ELR (cell line): ENCODE results near the gene RCAN2.
A peak's percentile ranks its signal among the peaks of the same experiment; 100 is the strongest.

ENCODE experiments used
- DNase-seq: peaks from one replicate; pipeline ENCODE4 v3.0.0-alpha.2; 2015; ENCODE audit warnings: low read depth

RCAN2 gene

DNA sequence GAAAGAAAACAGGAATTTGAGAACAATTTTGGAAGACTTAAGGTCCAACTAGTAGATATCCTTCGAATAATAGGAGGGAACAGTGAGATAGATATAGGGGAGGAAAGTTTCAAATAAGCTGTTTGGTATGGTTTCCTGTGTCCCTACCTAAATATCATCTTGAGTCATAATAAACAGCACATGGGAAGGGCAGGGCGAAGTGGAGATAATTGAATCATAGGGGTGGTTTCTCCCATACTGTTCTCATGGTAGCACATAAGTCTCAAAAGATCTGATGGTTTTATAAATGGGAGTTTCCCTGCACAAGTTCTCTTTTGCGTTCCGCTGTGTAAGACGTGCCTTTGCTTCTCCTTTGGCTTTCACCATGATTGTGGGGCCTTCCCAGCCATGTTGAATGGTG lies 281.0 kb downstream of the RCAN2 start:
- DNase-seq = no peak

DNA sequence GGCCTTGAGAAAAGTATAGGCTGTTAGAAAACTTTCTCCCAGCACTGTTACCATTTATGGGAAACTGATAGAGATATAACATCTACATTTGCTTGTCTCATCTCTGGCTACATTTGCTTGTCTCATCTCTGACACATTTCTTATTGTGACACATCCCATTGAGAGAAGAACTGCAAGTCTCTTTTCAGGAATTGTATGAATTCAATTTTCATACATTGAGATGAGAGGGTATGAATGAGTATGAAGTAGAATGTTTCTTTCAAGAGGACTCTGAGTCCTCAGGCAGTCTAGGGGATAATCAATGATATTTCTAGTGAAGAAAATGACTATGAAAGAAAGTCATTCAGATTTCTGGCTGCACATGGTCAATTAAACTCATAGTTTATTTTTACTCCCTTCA lies 282.9 kb downstream of the RCAN2 start:
- DNase-seq = no peak

DNA sequence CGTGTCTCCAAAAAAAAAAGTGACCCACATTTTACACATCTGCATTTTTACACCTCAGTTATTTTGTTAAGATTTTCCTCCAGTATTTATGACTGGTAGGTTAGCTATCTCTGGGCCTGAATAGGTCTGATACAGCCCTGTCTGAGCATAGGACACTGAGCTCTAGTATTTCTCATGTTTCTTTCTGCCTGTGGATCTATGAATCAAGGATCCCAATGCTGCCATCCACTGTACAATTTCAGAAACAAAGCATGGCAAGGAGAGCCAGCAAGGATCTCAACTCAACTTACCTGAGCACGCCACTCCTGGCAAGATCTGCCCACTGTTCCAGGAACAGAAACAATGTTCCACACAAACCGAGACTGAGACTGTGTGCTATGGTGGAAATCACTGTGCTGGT lies 284.1 kb downstream of the RCAN2 start:
- DNase-seq = no peak

DNA sequence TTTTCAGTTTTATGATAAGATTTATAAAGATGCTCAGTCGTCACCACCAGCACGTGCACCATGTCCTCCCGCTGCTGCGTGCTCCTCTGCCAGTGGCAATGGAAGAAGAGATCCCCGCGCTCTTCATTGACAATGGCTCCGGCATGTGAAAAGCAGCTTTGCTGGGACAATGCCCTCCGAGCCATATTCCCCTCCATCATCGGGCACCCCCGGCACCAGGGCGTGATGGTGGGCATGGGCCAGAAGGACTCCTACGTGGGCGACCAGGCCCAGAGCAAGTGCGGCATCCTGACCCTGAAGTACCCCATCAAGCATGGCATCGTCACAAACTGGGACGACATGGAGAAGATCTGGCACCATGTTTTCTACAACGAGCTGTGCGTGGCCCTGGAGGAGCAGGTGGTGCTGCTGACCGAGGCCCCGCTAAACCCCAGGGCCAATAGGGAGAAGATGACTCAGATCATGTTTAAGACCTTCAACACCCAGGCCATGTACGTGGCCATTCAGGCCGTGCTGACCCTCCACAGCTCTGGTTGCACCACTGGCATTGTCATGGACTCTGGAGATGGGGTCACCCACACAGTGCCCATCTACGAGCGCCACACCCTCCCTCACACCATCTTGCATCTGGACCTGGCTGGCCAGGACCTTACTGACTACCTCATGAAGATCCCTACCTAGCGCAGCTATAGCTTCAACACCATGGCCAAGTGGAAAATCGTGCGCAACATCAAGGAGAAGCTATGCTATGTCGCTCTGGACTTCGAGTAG lies 286.2 kb downstream of the RCAN2 start:
- no peak for DNase-seq

DNA sequence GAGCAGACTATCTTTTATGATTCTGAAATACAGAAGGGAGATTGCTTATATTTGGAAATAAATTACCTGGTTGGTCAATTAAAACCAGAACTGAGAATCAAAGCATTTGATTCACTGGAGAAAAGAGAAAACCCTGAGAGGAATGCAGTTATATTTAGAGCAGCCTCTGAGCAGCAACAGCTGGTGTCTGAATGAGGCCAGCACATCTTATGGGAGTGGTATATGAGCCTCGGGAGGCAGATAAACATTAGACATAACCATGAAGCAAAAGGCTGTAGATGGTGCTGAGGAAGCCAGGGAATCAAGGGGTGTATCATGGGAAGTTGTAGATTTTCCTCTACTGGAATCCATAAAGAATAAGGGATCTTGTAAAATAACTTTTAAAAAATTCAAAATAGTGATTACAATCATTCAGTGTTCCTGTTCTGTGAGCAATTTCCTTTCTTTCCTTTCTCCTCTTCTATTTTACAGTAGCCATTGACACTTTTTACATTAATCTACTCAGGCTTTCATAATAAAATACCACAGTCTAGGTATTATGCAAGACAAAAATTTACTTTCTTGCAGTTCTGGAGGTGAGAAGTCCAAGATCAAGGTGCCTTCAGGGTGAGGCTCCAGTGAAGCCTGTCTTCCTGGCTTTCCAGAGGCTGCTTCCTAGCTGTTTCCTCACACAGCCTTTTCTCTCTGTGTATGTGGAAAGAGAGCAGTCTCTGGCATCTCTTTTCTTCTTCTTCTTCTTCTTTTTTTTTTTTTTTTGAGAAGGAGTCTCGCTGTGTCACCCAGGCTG lies 287.7 kb downstream of the RCAN2 start:
- no peak for DNase-seq

DNA sequence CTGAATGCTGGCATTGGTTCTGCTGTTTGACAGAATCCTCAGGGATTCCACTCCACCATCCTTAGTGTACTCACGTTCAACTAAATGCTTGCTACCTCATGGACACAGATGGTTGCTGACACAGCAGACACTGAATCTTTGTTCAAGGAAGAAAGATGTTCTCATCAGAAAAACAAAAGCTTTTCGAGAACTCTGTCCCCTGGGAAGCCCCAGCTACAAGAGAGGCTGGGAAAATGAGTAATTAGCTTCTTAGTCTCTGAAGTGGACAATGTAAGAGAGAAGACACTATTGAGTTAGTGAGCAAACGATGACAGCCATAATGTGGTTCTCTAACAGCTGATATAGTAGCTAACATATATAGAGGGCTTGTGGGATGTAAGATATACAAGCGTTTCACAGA lies 289.5 kb downstream of the RCAN2 start:
- DNase-seq = no peak

- no peak for DNase-seq
Observed at GRCh38 chr6:46199387-46199786, 291.9 kb downstream of the RCAN2 start.

DNA sequence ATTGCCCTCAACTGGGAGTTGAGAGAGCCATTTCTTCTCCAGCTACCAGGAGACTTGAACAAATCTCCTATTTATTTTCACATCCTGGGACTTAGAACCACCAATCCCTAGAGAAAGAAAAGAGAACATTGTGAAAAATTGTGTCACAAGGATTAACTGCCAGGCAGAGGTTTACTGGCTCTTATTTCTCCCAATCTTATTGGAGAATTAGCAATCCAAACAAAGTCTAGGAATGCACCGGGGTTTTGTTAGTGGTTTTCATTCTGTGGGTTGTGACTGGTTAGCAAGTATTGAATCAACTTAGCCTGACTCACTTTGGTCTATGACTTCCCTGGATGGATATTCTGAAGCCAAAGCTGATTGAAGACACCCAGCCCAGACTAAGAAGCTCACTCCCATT lies 299.3 kb downstream of the RCAN2 start:
- peak; percentile 54 for DNase-seq

GRCh38 chr6:46190889-46191288 lies 300.4 kb downstream of the RCAN2 start:
- DNase-seq = no peak

- DNase-seq = no peak
Observed at GRCh38 chr6:46189726-46190125, 301.5 kb downstream of the RCAN2 start.

DNA sequence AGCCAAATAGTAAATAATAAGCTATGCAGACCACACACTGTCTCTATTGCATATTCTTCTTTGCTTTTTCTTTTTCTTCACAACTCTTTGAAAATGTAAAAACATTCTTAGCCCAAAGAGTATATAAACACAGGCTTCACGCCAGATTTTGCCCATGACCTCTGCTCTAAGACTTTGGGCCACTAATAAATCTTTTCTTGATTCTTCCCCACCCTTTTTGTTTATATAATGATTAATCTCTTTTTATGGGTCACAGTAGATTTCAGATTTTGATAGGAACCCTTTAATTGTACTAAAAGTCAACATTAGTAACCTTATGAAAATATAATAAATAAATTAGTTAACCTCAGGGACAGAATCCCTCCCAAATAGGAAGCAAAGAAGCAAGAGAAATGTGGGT lies 304.7 kb downstream of the RCAN2 start:
- no peak for DNase-seq

GRCh38 chr6:46184114-46184513 lies 307.1 kb downstream of the RCAN2 start:
- DNase-seq = peak; percentile 73

DNA sequence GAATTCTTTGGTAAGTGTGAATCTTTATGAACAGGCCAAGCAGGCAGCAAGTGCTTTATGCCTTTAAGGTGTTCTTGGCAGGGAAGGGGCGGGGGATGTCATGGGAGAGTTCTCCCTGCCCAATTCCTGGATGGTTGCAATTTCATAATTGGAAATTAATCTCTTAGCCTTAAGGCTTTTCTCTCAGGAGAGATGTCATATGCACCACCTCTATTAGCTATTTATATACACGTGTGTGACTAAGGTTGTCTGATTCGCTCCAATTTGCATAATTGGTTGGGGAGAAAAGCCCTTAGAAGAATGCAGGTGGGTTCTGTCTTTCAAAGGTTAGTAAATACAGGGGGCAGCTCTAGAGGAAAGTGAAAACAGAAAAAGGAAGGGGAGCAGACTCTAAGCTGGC lies 315.3 kb downstream of the RCAN2 start:
- no peak for DNase-seq

DNA sequence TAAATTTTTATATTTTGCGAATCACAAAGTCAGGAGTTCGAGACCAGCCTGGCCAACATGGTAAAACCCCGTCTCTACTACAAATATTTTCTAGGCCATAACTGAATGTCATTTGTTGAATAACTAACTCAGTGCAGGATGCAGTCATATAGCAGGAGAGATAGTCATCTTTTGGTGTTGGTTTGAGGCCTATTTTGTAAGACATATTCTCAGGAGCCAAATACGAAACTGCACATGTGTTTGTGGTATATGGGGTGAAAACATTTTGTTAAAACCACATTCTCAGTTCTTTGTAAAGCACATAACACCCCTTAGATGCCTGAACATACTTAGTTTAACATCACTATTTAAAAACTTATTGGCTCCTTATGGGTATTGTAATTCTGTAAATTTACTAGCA lies 315.8 kb downstream of the RCAN2 start:
- no peak for DNase-seq

DNA sequence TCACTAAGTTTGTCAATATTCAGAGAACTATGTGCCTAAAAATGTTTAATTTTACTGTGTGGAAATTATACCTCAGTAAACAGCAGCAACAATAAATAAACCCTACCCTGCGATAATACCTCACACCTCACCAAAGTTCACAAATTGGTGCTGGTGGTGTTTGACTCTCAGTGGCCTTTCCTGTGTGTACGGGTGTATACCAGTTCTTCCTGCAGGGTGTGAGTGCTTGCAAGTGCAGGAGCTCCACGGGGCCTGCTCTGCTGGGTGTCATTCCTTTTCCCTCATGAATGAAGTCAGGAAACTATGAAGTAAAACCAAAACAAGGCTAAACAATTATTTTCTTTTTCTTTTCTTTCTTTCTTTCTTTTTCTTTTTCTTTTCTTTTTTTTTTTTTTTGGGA lies 316.3 kb downstream of the RCAN2 start:
- DNase-seq = no peak

DNA sequence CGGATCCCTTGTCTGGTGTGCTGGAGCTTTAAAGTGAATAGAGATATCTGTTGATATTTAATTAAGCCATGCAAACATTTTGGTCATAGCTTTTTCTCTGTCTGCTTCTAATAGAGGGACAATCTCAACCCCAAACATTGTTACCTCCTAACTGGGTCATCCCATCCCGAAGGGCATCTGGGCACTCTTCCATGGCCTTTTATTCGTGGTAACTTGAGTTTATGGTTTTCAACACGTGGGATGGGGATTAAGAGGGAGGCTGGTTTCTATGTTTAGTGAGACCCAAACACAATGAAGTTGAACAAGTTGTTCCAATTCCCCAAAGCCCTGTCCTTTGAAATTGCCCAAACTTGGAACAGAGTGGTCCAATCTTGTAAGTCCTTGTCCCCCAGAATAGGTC lies 319.1 kb downstream of the RCAN2 start:
- DNase-seq = no peak
